ENCODE measurements around the gene NLN.
"Not testable (repeated sequence)": the region's sequence is repeated elsewhere in the genome, so short reads cannot be mapped to it uniquely, and the experiment has no call there.

The NLN gene

GRCh38 chr5:65803699-65804391 lies 81.8 kb downstream of the NLN start:
- peaks cover 11% of the 10 kb centered on the region for H3K36me3 ChIP-seq (ENCODE audit: control insufficient read depth, insufficient read depth, low read length)
- no peaks in the 10 kb centered on the region for H3K9me3 ChIP-seq (ENCODE audit: control insufficient read depth, low read length)
- H3K4me3 ChIP-seq (ENCODE audit: insufficient read depth, low read depth, low read length): no peak overlapping the region
- H3K27ac ChIP-seq (ENCODE audit: insufficient read depth, low read depth, low read length, poor library complexity, severe bottlenecking): no peak overlapping the region
- no peaks in the 10 kb centered on the region for H3K27me3 ChIP-seq (ENCODE audit: control insufficient read depth, insufficient read depth, low read length, poor library complexity, severe bottlenecking)
- WGBS, 2 experiments: 93 to 94% methylated on average over 4 to 5 of the region's 5 CpGs
- H3K4me1 ChIP-seq (ENCODE audit: control insufficient read depth, insufficient read depth, low read length): peaks cover 5% of the 10 kb centered on the region

- no peaks in the 10 kb centered on the region for H3K9me3 ChIP-seq (ENCODE audit: control insufficient read depth, low read length)
- no peaks in the 10 kb centered on the region for H3K27me3 ChIP-seq (ENCODE audit: control insufficient read depth, insufficient read depth, low read length, poor library complexity, severe bottlenecking)
- no peak overlapping the region for H3K27ac ChIP-seq (ENCODE audit: insufficient read depth, low read depth, low read length, poor library complexity, severe bottlenecking)
- peaks cover 5% of the 10 kb centered on the region for H3K4me1 ChIP-seq (ENCODE audit: control insufficient read depth, insufficient read depth, low read length)
- WGBS, 2 experiments: 89 to 98% methylated on average over 1 to 2 of the region's 2 CpGs
- no peak overlapping the region for H3K4me3 ChIP-seq (ENCODE audit: insufficient read depth, low read depth, low read length)
- H3K36me3 ChIP-seq (ENCODE audit: control insufficient read depth, insufficient read depth, low read length): peaks cover 17% of the 10 kb centered on the region
Observed at GRCh38 chr5:65805089-65805488, 83.1 kb downstream of the NLN start.

GRCh38 chr5:65807494-65807893 lies 85.5 kb downstream of the NLN start:
- H3K4me3 ChIP-seq (ENCODE audit: insufficient read depth, low read depth, low read length); H3K4me1 ChIP-seq (ENCODE audit: control insufficient read depth, insufficient read depth, low read length); H3K9me3 ChIP-seq (ENCODE audit: control insufficient read depth, low read length); H3K27ac ChIP-seq (ENCODE audit: insufficient read depth, low read depth, low read length, poor library complexity, severe bottlenecking); H3K27me3 ChIP-seq (ENCODE audit: control insufficient read depth, insufficient read depth, low read length, poor library complexity, severe bottlenecking): not testable (repeated sequence)
- peaks cover 22% of the 10 kb centered on the region for H3K36me3 ChIP-seq (ENCODE audit: control insufficient read depth, insufficient read depth, low read length)
- WGBS, 2 experiments: 87 to 91% methylated on average over 5 of the region's 5 CpGs

GRCh38 chr5:65808251-65808741 lies 86.3 kb downstream of the NLN start:
- no peaks in the 10 kb centered on the region for H3K4me1 ChIP-seq (ENCODE audit: control insufficient read depth, insufficient read depth, low read length)
- H3K27me3 ChIP-seq (ENCODE audit: control insufficient read depth, insufficient read depth, low read length, poor library complexity, severe bottlenecking): no peaks in the 10 kb centered on the region
- H3K9me3 ChIP-seq (ENCODE audit: control insufficient read depth, low read length): no peaks in the 10 kb centered on the region
- H3K27ac ChIP-seq (ENCODE audit: insufficient read depth, low read depth, low read length, poor library complexity, severe bottlenecking): no peak overlapping the region
- WGBS, 2 experiments: 77 to 89% methylated on average over 4 to 5 of the region's 5 CpGs
- H3K36me3 ChIP-seq (ENCODE audit: control insufficient read depth, insufficient read depth, low read length): peaks cover 17% of the 10 kb centered on the region
- no peak overlapping the region for H3K4me3 ChIP-seq (ENCODE audit: insufficient read depth, low read depth, low read length)

GRCh38 chr5:65808818-65809217 lies 86.8 kb downstream of the NLN start:
- Histone ChIP-seq H3K4me1 (ENCODE audit: control insufficient read depth, insufficient read depth, low read length) (no peaks in the 10 kb centered on the region), H3K36me3 (ENCODE audit: control insufficient read depth, insufficient read depth, low read length) (peaks cover 17% of the 10 kb centered on the region), H3K9me3 (ENCODE audit: control insufficient read depth, low read length) (no peaks in the 10 kb centered on the region), H3K27ac (ENCODE audit: insufficient read depth, low read depth, low read length, poor library complexity, severe bottlenecking) (no peak overlapping the region), H3K27me3 (ENCODE audit: control insufficient read depth, insufficient read depth, low read length, poor library complexity, severe bottlenecking) (no peaks in the 10 kb centered on the region), H3K4me3 (ENCODE audit: insufficient read depth, low read depth, low read length) (no peak overlapping the region)
- WGBS, 2 experiments: 89 to 94% methylated on average over 1 of the region's 1 CpG

- WGBS, 2 experiments: 95 to 97% methylated on average over 8 of the region's 8 CpGs
- H3K36me3 ChIP-seq (ENCODE audit: control insufficient read depth, insufficient read depth, low read length): peaks cover 17% of the 10 kb centered on the region
- no peaks in the 10 kb centered on the region for H3K27me3 ChIP-seq (ENCODE audit: control insufficient read depth, insufficient read depth, low read length, poor library complexity, severe bottlenecking)
- H3K4me1 ChIP-seq (ENCODE audit: control insufficient read depth, insufficient read depth, low read length): no peaks in the 10 kb centered on the region
- H3K27ac ChIP-seq (ENCODE audit: insufficient read depth, low read depth, low read length, poor library complexity, severe bottlenecking): no peak overlapping the region
- H3K4me3 ChIP-seq (ENCODE audit: insufficient read depth, low read depth, low read length): no peak overlapping the region
- no peaks in the 10 kb centered on the region for H3K9me3 ChIP-seq (ENCODE audit: control insufficient read depth, low read length)
Observed at GRCh38 chr5:65809817-65810531, 88.0 kb downstream of the NLN start.

GRCh38 chr5:65811004-65811403 lies 89.0 kb downstream of the NLN start:
- Histone ChIP-seq H3K36me3 (ENCODE audit: control insufficient read depth, insufficient read depth, low read length) (peaks cover 12% of the 10 kb centered on the region), H3K4me3 (ENCODE audit: insufficient read depth, low read depth, low read length) (no peak overlapping the region)

GRCh38 chr5:65811885-65812284 lies 89.9 kb downstream of the NLN start:
- H3K27me3 ChIP-seq (ENCODE audit: control insufficient read depth, insufficient read depth, low read length, poor library complexity, severe bottlenecking): no peaks in the 10 kb centered on the region
- peaks cover 12% of the 10 kb centered on the region for H3K36me3 ChIP-seq (ENCODE audit: control insufficient read depth, insufficient read depth, low read length)
- no peaks in the 10 kb centered on the region for H3K4me1 ChIP-seq (ENCODE audit: control insufficient read depth, insufficient read depth, low read length)
- WGBS, 2 experiments: 93 to 97% methylated on average over 3 of the region's 3 CpGs
- H3K9me3 ChIP-seq (ENCODE audit: control insufficient read depth, low read length): no peaks in the 10 kb centered on the region
- no peak overlapping the region for H3K27ac ChIP-seq (ENCODE audit: insufficient read depth, low read depth, low read length, poor library complexity, severe bottlenecking)
- H3K4me3 ChIP-seq (ENCODE audit: insufficient read depth, low read depth, low read length): no peak overlapping the region

More at GRCh38 chr5:65811004-65811403, 89.0 kb downstream of the NLN start:
- H3K27me3 ChIP-seq (ENCODE audit: control insufficient read depth, insufficient read depth, low read length, poor library complexity, severe bottlenecking): no peaks in the 10 kb centered on the region
- no peaks in the 10 kb centered on the region for H3K9me3 ChIP-seq (ENCODE audit: control insufficient read depth, low read length)
- H3K4me1 ChIP-seq (ENCODE audit: control insufficient read depth, insufficient read depth, low read length): no peaks in the 10 kb centered on the region
- 87 to 95% methylated on average over 3 of the region's 3 CpGs for WGBS, 2 experiments
- H3K27ac ChIP-seq (ENCODE audit: insufficient read depth, low read depth, low read length, poor library complexity, severe bottlenecking): no peak overlapping the region

GRCh38 chr5:65812648-65813047 lies 90.6 kb downstream of the NLN start:
- Histone ChIP-seq H3K4me1 (ENCODE audit: control insufficient read depth, insufficient read depth, low read length) (peaks cover 7% of the 10 kb centered on the region), H3K27ac (ENCODE audit: insufficient read depth, low read depth, low read length, poor library complexity, severe bottlenecking) (no peak overlapping the region), H3K27me3 (ENCODE audit: control insufficient read depth, insufficient read depth, low read length, poor library complexity, severe bottlenecking) (no peaks in the 10 kb centered on the region), H3K36me3 (ENCODE audit: control insufficient read depth, insufficient read depth, low read length) (peaks cover 12% of the 10 kb centered on the region), H3K4me3 (ENCODE audit: insufficient read depth, low read depth, low read length) (no peak overlapping the region), H3K9me3 (ENCODE audit: control insufficient read depth, low read length) (no peaks in the 10 kb centered on the region)
- WGBS, 2 experiments: 90 to 91% methylated on average over 2 of the region's 2 CpGs

GRCh38 chr5:65813174-65813573 lies 91.2 kb downstream of the NLN start:
- H3K9me3 ChIP-seq (ENCODE audit: control insufficient read depth, low read length): no peaks in the 10 kb centered on the region
- no peaks in the 10 kb centered on the region for H3K27me3 ChIP-seq (ENCODE audit: control insufficient read depth, insufficient read depth, low read length, poor library complexity, severe bottlenecking)
- H3K4me3 ChIP-seq (ENCODE audit: insufficient read depth, low read depth, low read length): no peak overlapping the region
- H3K36me3 ChIP-seq (ENCODE audit: control insufficient read depth, insufficient read depth, low read length): peaks cover 12% of the 10 kb centered on the region
- H3K4me1 ChIP-seq (ENCODE audit: control insufficient read depth, insufficient read depth, low read length): peaks cover 7% of the 10 kb centered on the region
- H3K27ac ChIP-seq (ENCODE audit: insufficient read depth, low read depth, low read length, poor library complexity, severe bottlenecking): no peak overlapping the region

Data from ectodermal cell (in vitro differentiated cells).